22Rv1 (cell line): ENCODE results near the gene ZFPL1.

Source experiments
- H3K27ac ChIP-seq: fragments of 450-650 bp; 2 replicates; pipeline ENCODE4 v1.5.1; 2017
- CTCF ChIP-seq: fragments of 450-650 bp; IDR thresholded peaks from 2 replicates; pipeline ENCODE4 v1.5.1; 2017; ENCODE audit warnings: mild to moderate bottlenecking
- ZFX ChIP-seq: fragments of 450-650 bp; IDR thresholded peaks from 2 replicates; pipeline ENCODE4 v1.6.1; 2017; ENCODE audit warnings: antibody characterized with exemption, borderline replicate concordance

ZFPL1 gene

GRCh38 chr11:65115361-65116082, 31.5 kb downstream of the ZFPL1 start:
- TF ChIP-seq ZFX (no peak), CTCF (no peak)
- H3K27ac ChIP-seq = peak overlapping the region; percentile 99

DNA sequence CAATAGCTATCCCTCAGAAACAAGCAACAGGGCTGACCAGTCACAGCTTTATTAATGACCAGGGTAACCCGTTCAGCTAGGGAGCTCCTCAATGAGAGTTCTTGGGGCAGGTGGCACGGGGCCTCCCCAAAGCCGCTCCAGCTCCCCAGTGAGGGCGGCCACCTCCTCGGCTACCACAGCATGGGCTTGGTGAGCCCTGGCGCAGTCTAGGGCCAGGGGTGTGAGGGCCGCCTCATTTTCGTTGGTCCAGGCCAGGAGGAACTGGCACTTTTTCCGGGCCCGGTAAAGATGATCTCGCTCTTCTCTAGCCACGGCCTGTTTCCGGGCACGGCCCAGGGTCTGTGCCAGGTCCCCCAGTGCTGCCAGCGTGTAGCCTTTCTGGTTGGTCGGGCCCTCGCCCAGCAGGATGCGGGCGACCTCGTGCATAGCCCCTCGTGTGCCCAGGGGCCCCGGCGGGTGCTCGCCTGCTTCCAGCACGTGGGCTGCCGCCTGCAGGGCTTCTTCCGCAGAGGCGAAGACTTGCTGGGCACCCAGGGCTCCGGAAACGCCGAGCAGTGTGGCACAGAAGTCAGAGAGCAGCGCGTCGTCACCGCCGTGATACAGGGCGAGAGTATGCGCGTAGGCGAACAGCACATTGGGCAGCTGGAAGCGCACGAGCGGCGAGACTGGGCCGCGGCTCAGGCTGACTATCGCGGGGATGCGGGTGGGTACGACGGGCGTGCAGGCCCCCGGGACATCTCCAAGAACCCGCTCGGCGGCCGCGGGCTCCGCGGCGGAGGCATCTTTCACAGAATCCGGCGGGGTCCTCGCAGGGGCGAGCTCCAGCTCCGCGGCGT, 32.6 kb downstream of the ZFPL1 start:
- TF ChIP-seq ZFX (no peak), CTCF (no peak)
- peak overlapping the region; percentile 99 for H3K27ac ChIP-seq

DNA sequence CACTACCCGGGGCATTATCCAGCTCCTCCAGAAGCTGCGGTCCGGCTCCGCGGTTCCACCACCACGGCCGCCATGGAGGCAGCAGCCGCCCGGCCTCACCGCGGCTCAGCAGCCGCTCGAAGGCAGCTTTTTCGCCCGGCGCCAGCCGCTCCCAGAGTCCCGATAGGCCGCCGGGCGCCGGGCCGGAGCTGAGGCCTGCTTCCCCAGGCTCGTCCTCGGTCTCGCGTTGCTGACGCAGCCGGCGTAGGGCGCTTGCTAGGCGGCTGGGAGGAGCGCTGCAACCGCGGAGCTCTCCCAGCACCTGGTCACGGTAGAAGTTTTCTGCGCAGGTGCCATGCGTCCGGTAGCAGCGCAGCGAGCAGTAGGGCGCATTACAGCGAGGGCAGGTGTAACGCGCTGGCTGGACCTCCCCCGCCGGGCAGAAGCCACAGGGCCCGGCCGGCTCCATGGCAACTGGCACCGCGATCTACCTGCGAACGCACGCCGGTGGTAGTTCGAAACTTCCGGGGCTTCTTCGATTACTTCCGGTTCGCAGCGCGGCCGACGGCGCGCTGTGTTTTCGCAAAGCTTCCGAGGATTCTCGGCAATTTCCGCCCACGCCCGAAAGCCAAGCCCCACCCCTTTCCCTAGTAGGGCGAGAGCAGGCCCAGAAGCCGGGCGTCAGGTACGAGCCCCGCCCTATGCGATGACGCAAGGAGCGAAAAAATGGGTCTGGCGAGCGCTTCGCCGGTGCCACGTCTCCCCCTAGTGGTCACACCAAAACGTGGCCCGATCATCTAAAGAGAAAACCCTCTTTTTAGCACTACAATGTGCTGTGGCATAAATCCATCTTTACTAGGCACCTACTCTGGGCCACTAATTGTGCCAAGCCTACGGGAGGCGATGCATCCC, 33.4 kb downstream of the ZFPL1 start, which contains the start of gene ZNHIT2:
ZNHIT2 (minus strand) TSS at position 496 of the 891 bp plus-strand sequence; CDS start at position 448, 48 bp downstream.
- TF ChIP-seq ZFX (peak; percentile 67; the same call in 1 of the 2 replicates), CTCF (peak; percentile 95)
- peak within 1 kb of the TSS; percentile 99 for H3K27ac ChIP-seq

DNA sequence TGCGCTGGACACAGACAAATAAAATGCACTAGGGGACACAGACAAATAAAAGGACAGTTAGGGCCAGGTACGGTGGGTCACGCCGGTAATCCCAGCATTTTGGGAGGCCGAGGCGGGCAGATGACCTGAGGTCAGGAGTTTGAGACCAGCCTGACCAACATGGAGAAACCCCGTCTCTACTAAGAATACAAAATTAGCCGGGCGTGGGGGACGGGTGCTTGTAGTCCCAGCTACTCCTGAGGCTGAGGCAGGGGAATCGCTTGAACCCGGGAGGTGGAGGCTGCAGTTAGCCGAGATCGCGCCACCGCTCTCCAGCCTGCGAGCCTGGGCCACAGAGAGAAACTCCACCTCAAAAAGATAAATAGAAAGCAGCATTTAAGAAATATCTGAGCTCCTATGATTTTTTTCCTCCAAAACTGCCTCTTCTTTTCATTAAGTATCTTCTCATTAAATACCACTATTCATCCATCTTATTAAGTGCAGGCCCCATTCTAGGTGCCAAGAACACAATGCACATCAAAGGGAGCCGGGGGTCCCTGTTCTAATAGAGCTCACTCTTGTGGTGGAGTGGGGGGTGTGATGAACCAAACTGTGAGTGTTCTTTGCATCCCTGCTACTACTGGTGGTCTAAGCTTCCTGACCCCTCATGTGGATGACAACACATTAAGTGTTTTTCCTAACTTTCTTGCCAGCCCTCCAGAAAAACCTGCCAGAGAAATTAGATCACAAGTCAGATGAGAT, 34.2 kb downstream of the ZFPL1 start:
- H3K27ac ChIP-seq = peak overlapping the region; percentile 99
- TF ChIP-seq ZFX (no peak), CTCF (peak; percentile 53)

DNA sequence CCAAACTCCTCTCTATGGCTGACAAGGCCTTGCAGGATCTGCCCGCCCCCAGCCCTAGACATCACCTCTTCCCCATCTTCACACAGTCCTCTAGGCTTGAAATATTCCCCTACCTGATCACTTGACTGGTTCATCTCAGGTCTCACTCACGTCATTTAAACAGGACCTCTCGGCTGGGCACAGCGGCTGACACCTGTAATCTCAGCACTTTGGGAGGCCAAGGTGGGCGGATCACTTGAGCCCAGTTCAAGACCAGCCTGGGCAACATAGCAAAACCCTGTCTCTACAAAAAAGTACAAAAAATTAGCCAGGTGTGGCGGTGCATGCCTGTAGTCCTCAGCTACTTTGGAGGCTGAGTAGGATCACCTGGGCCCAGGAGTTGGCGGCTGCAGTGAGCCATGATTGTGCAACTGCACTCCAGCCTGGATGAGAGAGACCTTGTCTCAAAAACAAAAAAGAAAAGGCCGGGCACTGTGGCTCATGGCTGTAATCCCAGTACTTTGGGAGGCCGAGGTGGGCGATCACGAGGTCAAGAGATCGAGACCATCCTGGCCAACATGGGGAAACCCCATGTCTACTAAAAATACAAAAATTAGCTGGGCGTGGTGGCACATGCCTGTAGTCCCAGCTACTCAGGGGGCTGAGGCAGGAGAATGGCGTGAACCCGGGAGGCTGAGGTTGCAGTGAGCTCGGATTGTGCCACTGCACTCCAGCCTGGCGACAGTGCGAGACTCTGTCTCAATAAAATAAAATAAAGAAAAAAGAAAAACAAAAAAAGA, 35.1 kb downstream of the ZFPL1 start:
- peak overlapping the region; percentile 99 for H3K27ac ChIP-seq

DNA sequence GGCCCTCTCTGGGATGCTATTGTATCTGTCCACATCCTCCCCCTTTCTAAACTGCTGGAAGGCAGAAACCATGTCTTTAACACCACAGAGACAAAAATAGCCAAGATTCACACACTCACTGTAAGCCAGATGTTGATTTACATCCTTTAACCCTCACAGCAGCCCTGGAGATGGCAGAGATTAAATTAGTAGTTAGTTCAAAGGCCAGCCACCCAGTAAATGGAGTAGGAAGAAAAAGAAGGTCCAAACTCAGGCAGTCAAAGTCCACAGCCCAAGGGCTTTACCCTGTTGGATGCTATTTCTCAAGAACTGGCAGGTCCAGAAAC, 35.6 kb downstream of the ZFPL1 start:
- H3K27ac ChIP-seq = peak overlapping the region; percentile 99
- TF ChIP-seq ZFX = no peak
- no peak for TF ChIP-seq CTCF
